Measurements from ENCODE around the gene IL17REL. TPM values are rescaled to one million over a fixed set of nuclear protein-coding genes. Genes with fewer than 3 reads are reported as not detected.

The IL17REL gene
- total and polyA plus RNA-seq, 10 of the 15 experiments (the other 5 are each of a cell fraction or from before 2014, with no cell fraction given) = 0.03 TPM; not detected in 9

DNA sequence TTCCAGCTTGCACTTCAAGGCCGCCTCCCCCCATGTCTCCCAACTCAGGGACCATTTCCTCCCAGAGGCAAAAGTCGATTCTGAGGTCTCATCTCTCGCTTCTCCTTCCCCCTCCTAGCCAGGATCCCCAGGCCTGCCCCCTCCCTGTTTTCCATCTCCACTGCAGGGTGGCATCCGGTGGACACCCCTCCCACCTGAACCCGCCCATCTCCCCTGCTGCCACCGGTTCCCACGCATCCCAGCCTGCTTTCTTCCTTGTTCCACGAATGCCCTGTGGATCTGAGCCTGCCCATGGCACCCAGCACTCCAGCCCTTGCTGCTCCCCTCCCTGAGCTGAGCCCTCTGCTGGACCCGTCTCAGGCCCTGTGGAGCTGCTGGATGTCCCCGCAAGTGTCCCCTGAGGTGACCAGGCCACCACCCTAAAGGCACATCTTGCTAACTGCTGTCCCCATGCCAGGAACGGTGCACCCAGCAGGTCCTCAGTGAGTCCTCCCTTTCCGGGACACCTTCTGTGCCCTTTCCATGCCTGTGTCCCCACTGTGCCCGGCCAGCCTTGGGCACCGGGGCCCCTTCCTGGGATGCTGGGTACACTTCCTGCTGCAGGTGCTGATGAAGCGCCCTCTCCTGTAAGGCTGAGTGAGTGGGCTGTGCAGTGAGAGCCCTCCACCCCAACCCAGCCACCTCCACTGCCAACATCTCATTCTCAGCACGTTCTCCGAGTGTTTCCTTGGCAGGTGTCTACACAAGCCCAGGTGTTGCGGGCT lies 936 bp downstream of the IL17REL start:
- peak overlapping the region; percentile 54; the same call in 1 of the 2 replicates for H3K9ac ChIP-seq (ENCODE audit: control insufficient read depth, insufficient read depth, low read length)
- peak; percentile 47; the same call in 1 of the 2 replicates for TF ChIP-seq IKZF1 (conservative IDR thresholded peaks at IDR 0.05)
- TF ChIP-seq, protein P1, sequence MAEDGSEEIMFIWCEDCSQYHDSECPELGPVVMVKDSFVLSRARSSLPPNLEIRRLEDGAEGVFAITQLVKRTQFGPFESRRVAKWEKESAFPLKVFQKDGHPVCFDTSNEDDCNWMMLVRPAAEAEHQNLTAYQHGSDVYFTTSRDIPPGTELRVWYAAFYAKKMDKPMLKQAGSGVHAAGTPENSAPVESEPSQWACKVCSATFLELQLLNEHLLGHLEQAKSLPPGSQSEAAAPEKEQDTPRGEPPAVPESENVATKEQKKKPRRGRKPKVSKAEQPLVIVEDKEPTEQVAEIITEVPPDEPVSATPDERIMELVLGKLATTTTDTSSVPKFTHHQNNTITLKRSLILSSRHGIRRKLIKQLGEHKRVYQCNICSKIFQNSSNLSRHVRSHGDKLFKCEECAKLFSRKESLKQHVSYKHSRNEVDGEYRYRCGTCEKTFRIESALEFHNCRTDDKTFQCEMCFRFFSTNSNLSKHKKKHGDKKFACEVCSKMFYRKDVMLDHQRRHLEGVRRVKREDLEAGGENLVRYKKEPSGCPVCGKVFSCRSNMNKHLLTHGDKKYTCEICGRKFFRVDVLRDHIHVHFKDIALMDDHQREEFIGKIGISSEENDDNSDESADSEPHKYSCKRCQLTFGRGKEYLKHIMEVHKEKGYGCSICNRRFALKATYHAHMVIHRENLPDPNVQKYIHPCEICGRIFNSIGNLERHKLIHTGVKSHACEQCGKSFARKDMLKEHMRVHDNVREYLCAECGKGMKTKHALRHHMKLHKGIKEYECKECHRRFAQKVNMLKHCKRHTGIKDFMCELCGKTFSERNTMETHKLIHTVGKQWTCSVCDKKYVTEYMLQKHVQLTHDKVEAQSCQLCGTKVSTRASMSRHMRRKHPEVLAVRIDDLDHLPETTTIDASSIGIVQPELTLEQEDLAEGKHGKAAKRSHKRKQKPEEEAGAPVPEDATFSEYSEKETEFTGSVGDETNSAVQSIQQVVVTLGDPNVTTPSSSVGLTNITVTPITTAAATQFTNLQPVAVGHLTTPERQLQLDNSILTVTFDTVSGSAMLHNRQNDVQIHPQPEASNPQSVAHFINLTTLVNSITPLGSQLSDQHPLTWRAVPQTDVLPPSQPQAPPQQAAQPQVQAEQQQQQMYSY (CRISPR knock-in tag; IDR thresholded peaks at IDR 0.05) = no peak
- peak in 1 of 2 experiments; percentile 5; a peak in 1 of 4 replicates for TF ChIP-seq IKZF2 (IDR thresholded peaks at IDR 0.05)
- no peak for TF ChIP-seq ZNF24 (IDR thresholded peaks at IDR 0.05)
- TF ChIP-seq, protein P2, sequence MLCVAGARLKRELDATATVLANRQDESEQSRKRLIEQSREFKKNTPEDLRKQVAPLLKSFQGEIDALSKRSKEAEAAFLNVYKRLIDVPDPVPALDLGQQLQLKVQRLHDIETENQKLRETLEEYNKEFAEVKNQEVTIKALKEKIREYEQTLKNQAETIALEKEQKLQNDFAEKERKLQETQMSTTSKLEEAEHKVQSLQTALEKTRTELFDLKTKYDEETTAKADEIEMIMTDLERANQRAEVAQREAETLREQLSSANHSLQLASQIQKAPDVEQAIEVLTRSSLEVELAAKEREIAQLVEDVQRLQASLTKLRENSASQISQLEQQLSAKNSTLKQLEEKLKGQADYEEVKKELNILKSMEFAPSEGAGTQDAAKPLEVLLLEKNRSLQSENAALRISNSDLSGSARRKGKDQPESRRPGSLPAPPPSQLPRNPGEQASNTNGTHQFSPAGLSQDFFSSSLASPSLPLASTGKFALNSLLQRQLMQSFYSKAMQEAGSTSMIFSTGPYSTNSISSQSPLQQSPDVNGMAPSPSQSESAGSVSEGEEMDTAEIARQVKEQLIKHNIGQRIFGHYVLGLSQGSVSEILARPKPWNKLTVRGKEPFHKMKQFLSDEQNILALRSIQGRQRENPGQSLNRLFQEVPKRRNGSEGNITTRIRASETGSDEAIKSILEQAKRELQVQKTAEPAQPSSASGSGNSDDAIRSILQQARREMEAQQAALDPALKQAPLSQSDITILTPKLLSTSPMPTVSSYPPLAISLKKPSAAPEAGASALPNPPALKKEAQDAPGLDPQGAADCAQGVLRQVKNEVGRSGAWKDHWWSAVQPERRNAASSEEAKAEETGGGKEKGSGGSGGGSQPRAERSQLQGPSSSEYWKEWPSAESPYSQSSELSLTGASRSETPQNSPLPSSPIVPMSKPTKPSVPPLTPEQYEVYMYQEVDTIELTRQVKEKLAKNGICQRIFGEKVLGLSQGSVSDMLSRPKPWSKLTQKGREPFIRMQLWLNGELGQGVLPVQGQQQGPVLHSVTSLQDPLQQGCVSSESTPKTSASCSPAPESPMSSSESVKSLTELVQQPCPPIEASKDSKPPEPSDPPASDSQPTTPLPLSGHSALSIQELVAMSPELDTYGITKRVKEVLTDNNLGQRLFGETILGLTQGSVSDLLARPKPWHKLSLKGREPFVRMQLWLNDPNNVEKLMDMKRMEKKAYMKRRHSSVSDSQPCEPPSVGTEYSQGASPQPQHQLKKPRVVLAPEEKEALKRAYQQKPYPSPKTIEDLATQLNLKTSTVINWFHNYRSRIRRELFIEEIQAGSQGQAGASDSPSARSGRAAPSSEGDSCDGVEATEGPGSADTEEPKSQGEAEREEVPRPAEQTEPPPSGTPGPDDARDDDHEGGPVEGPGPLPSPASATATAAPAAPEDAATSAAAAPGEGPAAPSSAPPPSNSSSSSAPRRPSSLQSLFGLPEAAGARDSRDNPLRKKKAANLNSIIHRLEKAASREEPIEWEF (IDR thresholded peaks at IDR 0.05; ENCODE audit: insufficient replicate concordance, low read depth, low read length) = no peak
- in situ Hi-C loops (cut with MboI) = no loop called here
- peaks cover 23% of the 10 kb centered on the region for H3K4me1 ChIP-seq (ENCODE audit: control insufficient read depth, insufficient read depth, low read length)
- CTCF ChIA-PET = interaction anchor here (3.0 kb wide), 1 partner anchor 81 kb away, joined by 11 read pairs; no protein-coding TSS in a partner anchor
- SMC1A ChIA-PET (ENCODE audit: uncharacterized antibody, unreplicated experiment) = no interaction called here
- BruUV-seq (replicated peaks) = no TSS peak
- H3K36me3 ChIP-seq (ENCODE audit: control insufficient read depth in 2 of 2, insufficient read depth in 2 of 2, low read length in 1 of 2) = no peaks in the 10 kb centered on the region
- ATAC-seq (peak; percentile 2; the same call in 2 of the 3 replicates), DNase-seq (ENCODE audit: low read depth, low spot score) (no peak), FAIRE-seq (no peak)
- intact Hi-C loops (cut with micrococcal nuclease; ENCODE audit: unreplicated experiment) = no loop called here
- POLR2A ChIA-PET = interaction anchor here (0.9 to 1.4 kb wide), 3 partner anchors 40 to 53 kb away, joined by 3 to 6 read pairs (median 3); no protein-coding TSS in a partner anchor
- H3K27ac ChIP-seq (ENCODE audit: control insufficient read depth, insufficient read depth) = peak overlapping the region; percentile 25
- H3K4me3 ChIP-seq = peak overlapping the region; percentile 48; the same call in 1 of the 2 replicates
- H3K9me3 ChIP-seq (replicated peaks; ENCODE audit: control insufficient read depth, insufficient read depth, low read length) = no peaks in the 10 kb centered on the region
- no peaks in the 10 kb centered on the region; a peak in 1 of 4 replicates for H3K27me3 ChIP-seq (replicated peaks in 1 of 2; ENCODE audit: control insufficient read depth in 2 of 2, insufficient read depth in 2 of 2, low read length in 1 of 2)
- 48% methylated on average over 18 of the region's 18 CpGs for WGBS (ENCODE audit: insufficient coverage, insufficient replicate concordance, low lambda C conversion rate, missing lambda C conversion rate)
- no peaks in the 10 kb centered on the region for H4K20me1 ChIP-seq (ENCODE audit: control insufficient read depth, insufficient read depth)
- RAD21 ChIA-PET (ENCODE audit: unreplicated experiment) = interaction anchor here (1.4 to 1.5 kb wide), 2 partner anchors 19 to 35 kb away, joined by 4 to 6 read pairs; no protein-coding TSS in a partner anchor
- no peaks in the 10 kb centered on the region for H3K79me2 ChIP-seq (ENCODE audit: control insufficient read depth, insufficient read depth, low read length)
- peak overlapping the region; percentile 29 for H2AFZ ChIP-seq (ENCODE audit: control insufficient read depth, low read depth, low read length)
- peak overlapping the region; percentile 30; the same call in 1 of the 2 replicates for H3K4me2 ChIP-seq (ENCODE audit: control insufficient read depth, insufficient read depth)
